GM04504 (cell line): Measurements from ENCODE around the gene UPK3BL2.
"Not testable (repeated sequence)": the region's sequence is repeated elsewhere in the genome, so short reads cannot be mapped to it uniquely, and the experiment has no call there.

Experiments used
- DNase-seq: peaks from one replicate; pipeline ENCODE4 v3.0.0-alpha.2; 2012; ENCODE audit warnings: low read depth

UPK3BL2 gene, protein sequence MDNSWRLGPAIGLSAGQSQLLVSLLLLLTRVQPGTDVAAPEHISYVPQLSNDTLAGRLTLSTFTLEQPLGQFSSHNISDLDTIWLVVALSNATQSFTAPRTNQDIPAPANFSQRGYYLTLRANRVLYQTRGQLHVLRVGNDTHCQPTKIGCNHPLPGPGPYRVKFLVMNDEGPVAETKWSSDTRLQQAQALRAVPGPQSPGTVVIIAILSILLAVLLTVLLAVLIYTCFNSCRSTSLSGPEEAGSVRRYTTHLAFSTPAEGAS

GRCh38 chr7:102543596-102543995 is at the start of gene UPK3BL2:
TSS of gene UPK3BL2 (minus strand) at chr7:102543696. CDS start at chr7:102543636, 60 bp downstream.
- not testable (repeated sequence) for DNase-seq

DNA sequence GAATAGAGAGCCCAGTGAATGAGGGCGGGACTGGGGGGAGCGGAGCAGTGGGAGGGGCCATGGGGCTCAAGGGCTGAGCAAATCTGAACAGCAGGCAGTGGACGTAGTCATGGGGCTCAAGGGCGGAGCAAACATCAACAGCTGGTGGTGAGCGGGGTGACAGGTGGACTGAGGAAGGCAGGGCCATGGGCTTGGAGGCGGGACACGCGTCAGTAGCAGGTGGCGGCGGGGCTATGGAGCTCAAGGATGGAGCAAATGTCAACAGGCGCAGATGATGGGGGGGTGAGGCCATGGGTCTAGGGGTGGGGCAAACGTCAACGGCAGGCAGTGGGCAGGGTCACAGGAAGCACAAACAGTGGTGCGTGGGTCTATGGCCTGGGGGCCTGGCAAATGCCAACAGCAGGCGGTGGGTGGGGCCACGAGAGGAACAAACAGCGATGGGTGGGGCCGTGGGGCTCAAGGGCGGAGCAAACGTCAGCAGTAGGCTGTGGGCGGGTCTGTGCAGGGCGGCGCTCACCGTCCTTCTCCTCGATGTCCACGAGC is 49.1 kb upstream of the UPK3BL2 start:
- DNase-seq, result not testable (repeated sequence)

- DNase-seq, result not testable (repeated sequence)
Observed at GRCh38 chr7:102589857-102590256, 46.4 kb upstream of the UPK3BL2 start.

DNA sequence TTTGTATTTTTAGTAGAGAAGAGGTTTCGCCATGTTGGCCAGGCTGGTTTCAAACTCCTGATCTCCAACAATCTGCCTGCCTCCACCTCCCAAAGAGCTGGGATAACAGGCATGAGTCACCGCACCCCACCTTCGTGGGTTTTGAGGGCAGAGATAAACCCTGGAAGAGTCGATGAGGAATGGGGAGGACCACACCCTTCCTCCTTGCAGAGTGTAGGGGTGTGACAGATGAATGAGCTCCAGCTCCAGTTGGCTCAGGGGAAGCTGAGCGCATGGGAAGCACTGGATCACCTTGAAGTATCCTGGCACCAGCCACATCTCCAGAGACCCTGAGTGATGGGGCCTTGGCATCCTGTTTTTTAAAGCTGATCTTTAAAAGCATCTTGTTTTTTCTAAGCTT is 40.0 kb upstream of the UPK3BL2 start:
- not testable (repeated sequence) for DNase-seq

GRCh38 chr7:102581722-102582121 is 38.2 kb upstream of the UPK3BL2 start:
- not testable (repeated sequence) for DNase-seq

GRCh38 chr7:102578486-102578885 is 35.0 kb upstream of the UPK3BL2 start:
- not testable (repeated sequence) for DNase-seq

DNA sequence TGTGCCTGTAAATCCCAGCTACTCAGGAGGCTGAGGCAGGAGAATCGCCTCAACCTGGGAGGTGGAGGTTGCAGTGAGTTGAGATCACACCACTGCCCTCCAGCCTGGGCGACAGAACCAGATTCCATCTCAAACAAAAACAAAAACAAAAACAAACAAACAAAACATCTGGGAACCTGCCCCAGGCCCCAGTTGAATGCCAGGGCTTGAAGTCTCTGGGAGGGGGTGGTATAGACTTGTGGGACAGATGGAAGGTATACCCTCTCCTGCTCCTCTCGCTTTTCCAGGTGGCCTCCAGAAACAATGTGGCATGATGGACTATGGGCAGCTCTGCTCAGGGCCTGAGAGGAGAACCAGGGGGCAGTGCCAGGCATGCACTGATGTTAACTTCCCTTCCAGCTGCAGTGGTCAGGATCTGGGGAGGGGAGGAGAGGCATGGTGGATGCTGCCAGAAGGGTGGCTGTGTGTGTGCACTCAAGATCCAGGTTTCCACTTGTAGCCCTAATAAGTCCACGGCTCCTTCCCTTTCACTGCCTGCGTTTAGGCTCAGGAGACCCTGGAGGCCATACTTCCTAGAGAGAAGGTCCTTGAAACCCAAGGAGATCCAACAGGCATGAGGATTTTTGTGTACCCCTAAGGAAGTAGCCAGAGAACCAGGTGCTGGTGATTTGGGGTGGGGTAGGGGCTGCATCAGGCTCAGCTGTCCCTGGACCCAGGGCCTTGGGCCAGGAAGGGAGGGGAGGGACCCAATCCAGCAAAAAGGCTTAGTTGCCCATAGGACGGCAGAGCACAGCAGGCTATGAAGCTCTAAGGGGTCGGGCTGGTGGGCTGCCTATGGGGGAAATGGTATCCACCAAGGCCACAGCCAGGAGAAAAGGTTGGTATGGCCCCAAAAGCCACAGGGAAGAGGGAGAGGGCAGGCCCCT is 34.1 kb upstream of the UPK3BL2 start:
- DNase-seq, result not testable (repeated sequence)

DNA sequence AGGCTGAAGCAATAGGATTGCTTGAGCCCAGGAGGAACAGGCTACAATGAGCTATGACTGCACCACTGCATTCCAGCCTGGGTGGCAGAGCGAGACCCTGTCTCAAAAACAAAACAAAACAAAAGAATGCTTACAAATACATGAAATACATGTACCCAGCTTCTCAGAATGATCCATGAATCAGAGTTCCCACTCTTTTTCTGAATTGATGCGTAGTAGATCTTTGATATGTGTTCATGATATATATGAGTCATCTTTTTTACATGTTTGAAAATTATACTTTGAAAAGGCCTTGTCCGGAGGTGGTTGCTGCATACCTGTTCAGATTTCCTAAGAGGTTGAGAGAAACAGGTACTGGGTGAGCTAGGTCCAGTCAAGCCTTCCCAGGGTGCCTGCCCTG is 32.9 kb upstream of the UPK3BL2 start:
- not testable (repeated sequence) for DNase-seq

GRCh38 chr7:102574607-102575006 is 31.1 kb upstream of the UPK3BL2 start:
- not testable (repeated sequence) for DNase-seq

- peak; percentile 77 for DNase-seq
Observed at GRCh38 chr7:102572261-102573239, 29.1 kb upstream of the UPK3BL2 start, which contains the start of gene POLR2J3. TSS of gene POLR2J3 (minus strand) at chr7:102572583. CDS start at chr7:102572521, 62 bp downstream.

- not testable (repeated sequence) for DNase-seq
Observed at GRCh38 chr7:102568620-102569019, 25.1 kb upstream of the UPK3BL2 start.

GRCh38 chr7:102550808-102551422 is 7.4 kb upstream of the UPK3BL2 start, which contains the start of gene SPDYE2:
TSS of gene SPDYE2 (plus strand) at chr7:102551226. CDS start at chr7:102553256, 2,030 bp downstream.
- DNase-seq, result not testable (repeated sequence)

- DNase-seq, result not testable (repeated sequence)
Observed at GRCh38 chr7:102546353-102546752, 2.9 kb upstream of the UPK3BL2 start.

GRCh38 chr7:102545288-102545687 is 1.8 kb upstream of the UPK3BL2 start:
- DNase-seq, result not testable (repeated sequence)

DNA sequence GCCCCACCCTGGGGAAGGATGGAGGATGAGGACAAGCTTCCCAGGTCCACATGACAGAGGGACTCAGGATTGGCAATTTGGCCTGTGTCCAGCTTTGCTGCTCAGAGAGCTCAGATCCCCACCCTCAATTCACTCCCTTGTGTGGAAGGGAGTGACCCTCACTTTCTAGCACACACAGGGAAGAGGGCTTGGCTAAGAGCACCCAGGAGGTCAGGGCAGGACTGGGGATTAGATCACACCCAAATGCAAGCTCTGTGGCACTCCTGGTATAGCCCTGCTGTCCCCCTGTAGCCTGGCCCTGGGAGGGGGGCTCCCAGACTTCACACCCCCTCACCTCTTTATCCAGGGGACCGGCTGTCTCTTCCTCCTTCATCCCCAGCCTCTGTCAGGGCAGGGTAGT is 876 bp upstream of the UPK3BL2 start:
- DNase-seq, result not testable (repeated sequence)

- DNase-seq, result not testable (repeated sequence)
Observed at GRCh38 chr7:102542771-102543170, 725 bp downstream of the UPK3BL2 start.

DNA sequence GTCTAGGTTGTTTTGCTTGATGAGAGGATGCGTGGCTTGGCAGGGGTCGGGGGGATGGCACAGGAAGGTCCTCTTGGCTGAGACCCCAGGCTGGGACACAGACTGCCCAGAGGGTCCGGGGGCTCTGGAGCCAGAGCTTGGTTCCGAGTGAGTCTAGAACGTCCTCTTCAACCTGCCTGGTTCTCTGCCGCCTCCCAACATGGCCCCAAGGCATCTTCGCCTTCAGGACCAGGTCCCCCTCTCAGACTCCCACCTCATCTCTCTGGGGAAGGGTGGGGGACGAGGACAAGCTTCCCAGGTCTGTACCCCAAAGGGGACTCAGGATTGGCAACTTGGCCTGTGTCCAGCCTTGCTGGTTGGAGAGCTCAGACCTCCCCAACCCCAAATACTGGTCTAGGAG is 1.4 kb downstream of the UPK3BL2 start:
- DNase-seq, result not testable (repeated sequence)

DNA sequence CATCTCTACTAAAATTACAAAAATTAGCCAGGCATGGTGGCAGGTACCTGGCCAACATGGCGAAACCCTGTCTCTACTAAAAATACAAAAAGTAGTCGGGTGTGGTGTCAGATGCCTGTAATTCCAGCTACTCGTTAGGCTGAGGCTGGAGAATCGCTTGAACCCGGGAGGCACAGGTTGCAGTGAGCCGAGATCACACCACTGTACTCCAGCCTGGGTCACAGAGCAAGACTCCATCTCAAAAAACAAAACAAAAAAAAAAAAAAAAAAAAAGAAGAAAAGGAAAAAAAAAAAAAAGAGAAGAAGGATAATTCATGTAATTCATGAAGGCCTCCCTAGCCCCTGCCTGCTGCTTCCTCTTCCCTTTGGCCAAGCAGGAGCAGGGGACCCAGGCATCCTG is 2.9 kb downstream of the UPK3BL2 start:
- DNase-seq, result not testable (repeated sequence)

DNA sequence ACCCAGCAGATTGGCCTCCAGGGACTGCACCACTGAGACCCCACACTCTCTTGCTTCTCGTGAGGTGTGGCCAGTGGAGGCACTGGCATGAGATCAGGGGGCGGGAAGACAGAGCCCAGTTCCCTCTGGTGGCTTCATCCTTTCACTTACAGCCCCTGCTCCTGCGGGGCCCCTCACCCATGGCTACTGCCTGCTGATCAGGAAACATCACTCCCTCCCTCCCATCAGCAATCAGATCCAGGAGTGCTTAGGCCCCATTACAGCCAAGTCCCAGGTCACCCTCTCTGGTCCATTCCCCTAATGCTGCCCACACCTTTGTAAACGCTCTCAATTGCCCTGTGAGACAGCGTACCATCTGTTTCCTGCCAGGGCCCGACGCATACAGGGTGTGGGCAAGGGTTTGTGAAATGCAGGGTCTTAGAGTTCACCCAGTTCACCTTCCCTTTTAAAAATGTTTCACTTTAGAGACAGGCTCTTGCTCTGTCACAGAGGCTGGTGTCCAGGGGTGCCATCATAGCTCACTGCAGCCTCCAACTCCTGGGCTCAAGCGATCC is 8.4 kb downstream of the UPK3BL2 start:
- not testable (repeated sequence) for DNase-seq

- DNase-seq, result not testable (repeated sequence)
Observed at GRCh38 chr7:102532127-102532526, 11.4 kb downstream of the UPK3BL2 start.
